Inferior parietal cortex (tissue), 1 donor: ENCODE measurements around the gene PLCB1.
"Not testable (repeated sequence)": the region's sequence is repeated elsewhere in the genome, so short reads cannot be mapped to it uniquely, and the experiment has no call there.

ENCODE experiments used
- DNase-seq: peaks from one replicate; pipeline ENCODE4 v3.0.0-alpha.2; 2016; ENCODE audit errors: extremely low spot score

PLCB1 gene

DNA sequence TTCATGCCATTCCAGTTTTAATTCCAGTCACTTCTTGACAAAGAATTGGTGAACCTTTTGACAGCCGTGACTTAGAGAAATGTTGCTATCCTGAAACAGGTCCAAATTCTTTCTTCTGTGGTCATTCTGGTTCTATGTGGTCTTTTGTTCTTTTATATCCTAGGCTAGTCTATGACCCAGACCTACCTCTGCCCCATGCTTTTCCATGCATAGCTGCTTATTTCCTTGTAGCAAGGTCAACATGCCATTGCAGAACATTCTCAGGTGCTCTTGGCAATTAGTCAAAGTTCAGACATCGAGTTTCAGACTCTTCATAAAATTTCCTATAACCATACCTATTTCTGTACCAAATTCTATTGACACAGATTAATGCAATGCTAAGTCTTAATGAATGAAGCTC lies 202.6 kb downstream of the PLCB1 start:
- DNase-seq, result no peak

GRCh38 chr20:8335059-8335458 lies 203.0 kb downstream of the PLCB1 start:
- no peak for DNase-seq

GRCh38 chr20:8335495-8336195 lies 203.6 kb downstream of the PLCB1 start:
- DNase-seq, result no peak

DNA sequence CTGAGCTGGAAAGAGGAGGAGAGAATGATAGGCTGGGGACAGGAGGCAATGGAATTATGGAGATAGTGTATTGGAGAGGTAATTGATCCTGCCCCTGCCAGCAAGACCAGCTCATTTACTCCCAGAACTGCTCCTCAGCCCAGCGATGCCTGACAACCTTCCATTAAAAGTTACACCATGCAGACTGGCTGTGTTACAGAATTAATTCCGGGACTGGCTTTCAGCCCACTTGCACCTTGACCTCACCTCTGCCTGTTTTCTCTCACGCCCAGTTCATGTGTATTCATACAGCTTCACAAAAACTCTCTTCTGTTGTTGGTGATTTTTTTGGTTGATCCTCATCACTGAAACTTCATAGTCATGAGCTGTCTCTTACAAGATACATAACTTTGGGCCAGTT lies 207.3 kb downstream of the PLCB1 start:
- no peak for DNase-seq

DNA sequence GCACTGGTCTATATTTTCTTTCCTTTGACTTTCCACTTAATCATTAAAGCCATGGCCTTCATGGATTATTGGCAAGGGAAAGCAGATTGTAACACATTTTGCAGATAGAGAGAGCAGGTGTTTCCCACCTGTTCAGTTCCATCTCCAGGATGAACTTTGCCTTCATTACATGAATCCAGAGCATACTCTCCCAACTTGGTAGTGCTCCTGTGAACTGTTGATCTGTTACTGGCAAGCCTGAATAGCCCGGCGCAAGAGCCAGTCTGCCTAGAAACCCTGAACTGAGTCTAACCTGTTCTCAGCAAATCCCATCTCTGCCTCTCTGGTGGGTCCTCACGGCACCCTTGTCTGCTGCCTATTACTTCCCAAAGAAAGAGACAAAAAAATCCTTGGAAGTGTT lies 210.3 kb downstream of the PLCB1 start:
- DNase-seq, result no peak

DNA sequence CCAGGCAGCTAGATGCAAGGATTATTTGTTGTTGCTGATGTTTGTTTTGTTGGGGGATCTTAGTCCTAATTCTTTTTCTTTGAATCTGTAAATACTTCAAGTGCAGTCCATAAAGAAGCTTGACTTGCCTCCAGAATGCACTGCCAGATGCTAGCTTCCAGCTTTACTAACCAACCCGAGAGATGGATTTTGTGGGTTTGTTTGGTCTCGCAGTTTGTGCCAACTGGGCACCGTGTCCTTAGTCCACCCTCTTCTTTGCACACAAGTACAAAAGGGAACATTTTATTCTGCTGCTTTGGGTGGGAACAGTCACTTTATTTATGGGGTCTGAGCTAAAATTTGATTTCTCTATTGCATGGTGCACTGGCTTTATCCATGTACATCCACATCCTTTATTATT lies 212.0 kb downstream of the PLCB1 start:
- no peak for DNase-seq

DNA sequence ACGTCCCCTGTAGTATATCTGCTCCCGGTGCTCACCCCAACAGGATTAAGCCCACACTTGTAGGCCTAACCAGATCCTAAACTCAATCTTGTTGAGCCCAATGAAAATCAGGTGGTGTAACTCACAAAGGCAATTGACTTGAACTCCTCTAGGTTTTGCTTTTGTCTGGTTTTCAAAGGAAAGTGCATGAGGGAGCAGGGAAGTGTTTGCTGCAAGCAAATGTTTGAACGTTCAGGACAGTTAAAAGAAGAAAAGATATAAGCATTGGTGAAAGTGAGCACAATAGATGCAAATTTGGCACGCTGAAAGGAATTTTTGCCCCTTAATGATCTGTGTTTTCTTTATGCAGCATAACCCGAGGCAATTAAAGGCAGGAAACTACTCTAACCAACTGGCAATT lies 212.6 kb downstream of the PLCB1 start:
- no peak for DNase-seq

DNA sequence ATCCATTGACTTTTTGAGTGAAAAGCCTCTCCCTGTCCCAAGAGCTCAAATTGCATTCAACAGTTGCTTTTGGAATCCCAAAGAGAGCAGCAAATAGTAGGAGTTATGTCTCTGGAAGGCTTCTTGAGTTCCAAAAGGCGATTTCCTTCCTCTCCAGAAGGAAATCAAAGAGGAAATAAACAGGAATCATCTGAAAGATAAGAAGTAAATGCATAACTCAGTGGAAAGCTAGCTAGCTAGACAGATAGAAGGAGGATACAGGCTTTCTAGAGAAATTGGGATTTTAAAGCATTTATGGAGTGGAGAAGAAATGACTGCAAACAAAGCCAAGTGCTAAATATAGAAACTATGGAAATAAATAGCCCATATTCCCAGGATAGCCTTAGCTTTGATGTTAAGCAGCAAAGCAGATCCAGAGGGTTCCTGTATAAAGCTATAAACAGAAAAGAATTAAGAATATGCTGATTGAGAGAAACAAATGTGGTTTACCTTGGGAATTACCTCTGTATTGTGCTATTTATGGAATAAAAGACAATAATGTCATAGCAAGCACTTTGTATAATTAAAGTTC lies 214.7 kb downstream of the PLCB1 start:
- no peak for DNase-seq

- not testable (repeated sequence) for DNase-seq
Observed at GRCh38 chr20:8350225-8350624, 218.2 kb downstream of the PLCB1 start.

GRCh38 chr20:8352486-8352885 lies 220.4 kb downstream of the PLCB1 start:
- DNase-seq, result no peak

DNA sequence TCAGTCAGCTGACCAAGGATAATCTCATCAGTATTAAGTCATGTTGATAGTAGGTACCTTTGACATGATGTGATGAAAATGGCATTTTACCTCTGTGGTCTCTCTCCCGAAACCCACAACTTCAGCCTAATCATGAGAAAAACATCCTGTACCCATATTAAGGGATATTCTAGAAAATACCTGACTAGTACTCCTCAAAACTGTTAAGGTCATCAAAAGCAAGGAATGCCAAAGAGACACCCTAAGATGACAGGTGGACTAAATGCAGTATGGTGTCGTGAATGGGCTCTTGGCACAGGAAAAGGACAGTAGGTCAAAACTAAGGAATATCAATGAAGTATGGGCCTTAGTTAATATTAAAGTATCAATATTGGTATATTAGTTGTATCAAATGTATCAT lies 221.4 kb downstream of the PLCB1 start:
- DNase-seq, result no peak

DNA sequence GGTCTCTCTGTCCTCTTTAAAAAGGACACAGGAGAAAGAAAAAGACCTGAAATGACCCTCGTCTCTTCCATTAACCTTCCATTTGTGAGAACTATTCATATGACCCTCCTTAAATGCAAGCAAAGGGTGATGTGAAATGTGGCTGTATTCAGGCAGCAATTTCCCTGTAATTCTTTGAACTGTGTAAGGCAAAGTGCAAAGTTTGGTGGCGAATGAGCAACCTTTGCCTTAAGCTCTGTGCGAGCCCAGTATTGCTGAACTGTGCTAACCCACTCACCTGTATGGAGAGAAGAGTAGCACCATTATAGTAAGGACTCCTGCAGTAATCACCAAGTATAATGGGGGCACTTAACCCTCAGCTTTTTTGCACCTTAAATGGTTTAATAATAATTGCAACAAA lies 223.4 kb downstream of the PLCB1 start:
- no peak for DNase-seq

DNA sequence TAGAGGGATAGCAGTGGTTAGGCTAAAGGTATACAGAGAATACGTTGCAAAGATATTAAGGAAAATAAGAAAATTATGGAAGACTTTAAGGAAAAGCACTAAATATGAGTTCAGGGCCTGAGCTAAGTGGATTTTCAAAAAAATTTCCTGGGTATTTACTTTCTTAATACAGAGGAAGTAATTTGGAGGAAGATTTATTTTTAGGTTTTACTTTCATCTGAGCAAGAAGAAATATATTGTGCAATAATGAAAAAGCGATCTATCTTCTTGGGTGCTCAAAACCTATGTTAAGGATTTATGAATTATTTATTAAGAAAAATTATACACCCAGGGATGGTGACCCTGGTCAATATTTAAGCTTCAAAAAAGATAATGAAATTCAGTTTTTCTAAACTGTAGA lies 224.7 kb downstream of the PLCB1 start:
- no peak for DNase-seq

GRCh38 chr20:8357703-8358102 lies 225.6 kb downstream of the PLCB1 start:
- no peak for DNase-seq

GRCh38 chr20:8360035-8360434 lies 228.0 kb downstream of the PLCB1 start:
- no peak for DNase-seq

GRCh38 chr20:8361006-8361652 lies 229.1 kb downstream of the PLCB1 start:
- DNase-seq, result no peak

DNA sequence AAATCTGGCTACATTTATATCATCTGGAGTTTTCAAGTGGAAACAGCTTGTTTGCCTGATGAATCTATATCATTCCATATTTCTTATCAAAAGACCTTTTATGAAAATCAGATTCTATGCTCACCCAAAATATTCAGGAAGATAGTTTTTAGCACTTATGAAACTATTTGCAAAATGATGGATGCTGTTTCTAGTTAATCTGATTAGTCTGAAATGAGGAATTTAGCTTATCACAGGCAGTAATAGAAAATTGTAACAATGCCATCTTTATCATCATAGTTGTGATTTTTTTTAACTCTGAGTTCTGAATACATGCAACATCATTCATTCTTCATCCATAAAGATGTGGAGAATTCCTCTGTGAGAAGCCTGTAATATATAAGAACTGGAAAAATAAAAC lies 229.7 kb downstream of the PLCB1 start:
- DNase-seq, result no peak

GRCh38 chr20:8362457-8362856 lies 230.4 kb downstream of the PLCB1 start:
- DNase-seq, result no peak

DNA sequence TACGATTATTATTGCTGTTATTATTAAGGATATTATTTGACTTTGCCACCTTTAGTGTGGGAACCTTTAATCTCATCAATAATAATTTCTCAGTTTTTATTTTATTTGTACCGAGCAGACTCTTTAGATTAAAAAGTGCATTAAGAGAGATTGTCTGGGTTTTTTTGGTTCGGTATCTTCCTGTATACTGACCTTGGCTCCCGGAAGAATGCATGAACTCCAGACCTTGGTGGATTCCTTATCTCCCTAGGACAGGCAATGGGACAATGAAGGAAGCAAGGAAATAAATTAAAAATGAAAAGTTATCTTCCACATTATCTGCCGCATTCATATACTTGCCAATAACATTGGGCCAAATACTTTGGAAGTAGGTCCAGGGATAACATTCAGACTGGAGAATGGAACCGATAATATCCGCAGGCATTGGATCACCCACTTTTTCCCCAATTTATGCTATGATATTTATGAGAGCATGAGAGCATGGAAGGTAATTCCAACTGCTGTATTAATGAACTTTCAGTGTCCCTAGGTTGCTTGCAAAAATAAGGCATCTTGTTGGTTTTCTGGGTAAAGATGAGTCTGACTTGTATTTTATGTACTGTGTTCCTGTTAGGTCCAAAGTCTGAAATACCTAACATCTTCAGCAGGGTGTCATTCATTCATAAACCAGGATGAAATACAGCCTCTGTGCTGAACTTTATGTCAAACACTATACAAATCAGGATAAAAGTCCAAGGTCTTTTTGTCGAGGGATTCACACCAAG lies 232.1 kb downstream of the PLCB1 start:
- no peak for DNase-seq

GRCh38 chr20:8364734-8365078 lies 232.6 kb downstream of the PLCB1 start:
- no peak for DNase-seq

DNA sequence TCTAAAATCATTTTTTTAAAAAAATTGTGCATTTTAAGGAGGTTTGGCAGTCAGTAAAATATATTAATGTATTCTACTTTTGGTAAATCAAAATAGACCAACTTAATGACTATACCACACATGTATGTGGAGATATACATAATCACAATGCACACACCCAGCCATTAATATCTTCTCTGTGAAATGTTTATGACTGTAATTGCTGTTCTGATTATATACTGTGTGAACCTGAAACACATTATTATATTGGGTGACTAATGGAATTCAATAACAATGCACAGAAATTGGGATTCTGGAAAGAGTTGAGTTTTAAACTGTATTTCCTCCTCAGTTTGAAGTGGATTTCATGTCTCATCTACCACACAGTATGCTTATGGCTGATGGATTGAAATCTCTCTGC lies 233.6 kb downstream of the PLCB1 start:
- DNase-seq, result no peak

- DNase-seq, result no peak
Observed at GRCh38 chr20:8366303-8366923, 234.3 kb downstream of the PLCB1 start.
